GM18951 (cell line): ENCODE data around the gene UCKL1.

Experiments
- POLR2A ChIP-seq: IDR thresholded peaks from 4 replicates; pipeline ENCODE4 v1.6.1; 2011; ENCODE audit warnings: mild to moderate bottlenecking; ENCODE audit not compliant: insufficient read length, insufficient read depth; ENCODE audit errors: extremely low read depth
- in situ Hi-C: fragments of 300-500 bp; cut with MboI; formaldehyde crosslinking; loops from one replicate; pipeline ENCODE4 v1.12.0; 2022; ENCODE audit warnings: low sequenced_read_pairs, mixed read lengths, inconsistent platforms; ENCODE audit not compliant: unreplicated experiment

Gene UCKL1

DNA sequence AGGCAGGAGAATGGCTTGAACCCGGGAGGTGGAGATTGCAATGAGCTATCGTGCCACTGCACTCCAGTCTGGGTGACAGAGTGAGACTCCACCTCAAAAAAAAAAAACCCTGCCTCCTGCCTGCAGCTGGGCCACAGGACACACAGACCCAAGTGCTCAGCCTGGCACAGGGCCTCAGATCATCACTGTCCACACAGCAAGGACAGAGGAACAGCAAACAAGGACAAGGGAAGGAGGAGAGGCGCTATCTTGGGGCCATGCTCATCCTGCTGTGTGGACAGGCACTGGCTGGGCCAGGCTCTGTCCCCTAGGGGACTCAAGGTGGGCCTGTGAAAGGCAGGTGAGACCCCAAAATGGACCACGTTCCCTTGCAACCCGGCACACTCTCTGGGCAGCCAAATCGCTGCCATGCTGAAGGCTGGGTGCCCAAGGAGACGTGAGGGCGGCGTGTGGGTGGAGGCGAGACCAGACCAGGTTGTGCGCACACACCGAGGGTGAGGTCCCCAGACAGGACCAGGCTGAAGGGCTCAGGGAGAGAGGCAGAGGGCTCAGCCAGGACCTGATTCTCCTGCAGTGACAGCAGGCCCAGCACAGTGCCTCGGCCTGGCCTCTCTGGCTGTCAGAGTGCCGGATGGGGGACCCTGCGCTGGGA lies 9.1 kb downstream of the UCKL1 start:
- in situ Hi-C loops, result no loop called here
- no peak for TF ChIP-seq POLR2A

- in situ Hi-C loops, result no loop called here
- TF ChIP-seq POLR2A, result no peak
These were observed 10.0 kb downstream of the UCKL1 start for GRCh38 chr20:63945921-63946920.

GRCh38 chr20:63945031-63945658 lies 11.1 kb downstream of the UCKL1 start:
- TF ChIP-seq POLR2A, result no peak
- in situ Hi-C loops, result no loop called here

- in situ Hi-C loops, result no loop called here
- TF ChIP-seq POLR2A, result no peak
These were observed 11.9 kb downstream of the UCKL1 start for GRCh38 chr20:63944078-63944941.

- peak; percentile 1 for TF ChIP-seq POLR2A
These were observed 12.5 kb downstream of the UCKL1 start for GRCh38 chr20:63943808-63944077.

GRCh38 chr20:63942969-63943807 lies 13.0 kb downstream of the UCKL1 start:
- in situ Hi-C loops, result no loop called here
- TF ChIP-seq POLR2A, result peak; percentile 16

More at GRCh38 chr20:63943808-63944077, 12.5 kb downstream of the UCKL1 start:
- in situ Hi-C loops, result no loop called here

DNA sequence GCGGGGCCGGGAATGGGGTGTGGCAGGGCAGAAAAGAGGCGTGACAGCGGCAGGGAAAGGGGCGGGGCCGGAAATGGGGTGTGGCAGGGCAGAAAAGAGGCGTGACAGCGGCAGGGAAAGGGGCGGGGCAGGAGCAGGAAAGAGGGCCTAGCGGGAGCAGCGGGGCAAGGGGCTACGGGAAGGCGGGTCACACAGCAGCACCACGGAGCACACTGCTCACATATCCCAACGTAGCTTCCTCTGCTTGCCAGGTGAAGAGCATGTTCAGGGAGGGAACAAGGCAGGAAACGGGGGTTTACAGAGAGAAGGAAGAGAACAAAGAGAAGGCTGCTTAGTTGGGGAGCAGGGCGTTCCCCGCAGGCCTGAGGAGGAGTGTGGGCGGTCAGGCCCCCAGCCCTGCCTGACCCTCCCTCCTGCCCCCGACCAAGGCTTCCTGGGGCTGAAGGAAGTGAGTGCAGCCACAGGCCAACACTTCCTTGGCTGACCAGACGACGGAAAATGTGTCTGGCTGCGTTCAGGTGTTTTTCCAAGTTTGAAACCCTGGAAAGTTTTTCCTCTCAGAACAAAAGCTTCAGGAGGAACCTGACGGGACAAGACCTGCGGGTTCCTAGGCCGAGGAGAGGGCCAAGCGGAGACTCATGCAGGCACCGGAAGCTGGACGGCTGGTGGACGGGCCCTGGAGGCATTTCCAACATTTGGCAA lies 13.8 kb downstream of the UCKL1 start:
- in situ Hi-C loops, result no loop called here
- TF ChIP-seq POLR2A, result no peak

DNA sequence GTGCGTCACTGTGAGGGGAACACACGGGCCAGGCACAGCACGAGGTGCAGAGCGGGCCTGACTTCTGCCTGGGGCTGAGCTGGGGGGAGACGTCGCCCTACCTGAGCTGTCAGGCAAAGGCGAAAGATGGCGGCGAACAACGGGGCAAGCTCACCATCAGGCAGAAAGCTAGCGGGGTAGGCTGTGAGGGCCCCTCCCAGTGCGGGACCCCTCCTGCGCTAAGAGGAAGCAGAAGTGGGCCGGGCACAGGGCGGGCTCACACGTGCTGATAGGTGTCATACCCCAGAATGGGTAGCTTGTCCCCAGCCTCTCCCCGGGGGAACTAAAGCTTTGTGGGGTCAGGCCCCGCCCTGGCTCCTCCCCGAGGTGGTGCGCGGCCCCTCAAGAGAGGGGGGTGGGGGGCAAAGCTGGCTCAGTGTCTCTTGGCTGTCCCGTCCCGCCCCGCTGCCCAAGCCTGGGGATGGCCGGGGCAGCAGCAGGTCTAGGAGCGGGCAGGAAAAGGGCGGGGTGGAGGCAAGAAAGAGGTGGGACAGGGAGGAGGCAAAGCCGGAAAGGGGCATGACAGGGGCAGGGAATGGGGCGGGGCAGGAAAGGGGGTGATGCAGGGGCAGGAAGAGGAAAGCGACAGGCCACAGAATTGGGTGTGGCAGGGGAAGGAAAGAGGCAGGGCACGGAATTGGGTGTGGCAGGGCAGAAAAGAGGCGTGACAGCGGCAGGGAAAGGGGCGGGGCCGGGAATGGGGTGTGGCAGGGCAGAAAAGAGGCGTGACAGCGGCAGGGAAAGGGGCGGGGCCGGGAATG lies 14.7 kb downstream of the UCKL1 start:
- in situ Hi-C loops, result no loop called here
- TF ChIP-seq POLR2A, result no peak

DNA sequence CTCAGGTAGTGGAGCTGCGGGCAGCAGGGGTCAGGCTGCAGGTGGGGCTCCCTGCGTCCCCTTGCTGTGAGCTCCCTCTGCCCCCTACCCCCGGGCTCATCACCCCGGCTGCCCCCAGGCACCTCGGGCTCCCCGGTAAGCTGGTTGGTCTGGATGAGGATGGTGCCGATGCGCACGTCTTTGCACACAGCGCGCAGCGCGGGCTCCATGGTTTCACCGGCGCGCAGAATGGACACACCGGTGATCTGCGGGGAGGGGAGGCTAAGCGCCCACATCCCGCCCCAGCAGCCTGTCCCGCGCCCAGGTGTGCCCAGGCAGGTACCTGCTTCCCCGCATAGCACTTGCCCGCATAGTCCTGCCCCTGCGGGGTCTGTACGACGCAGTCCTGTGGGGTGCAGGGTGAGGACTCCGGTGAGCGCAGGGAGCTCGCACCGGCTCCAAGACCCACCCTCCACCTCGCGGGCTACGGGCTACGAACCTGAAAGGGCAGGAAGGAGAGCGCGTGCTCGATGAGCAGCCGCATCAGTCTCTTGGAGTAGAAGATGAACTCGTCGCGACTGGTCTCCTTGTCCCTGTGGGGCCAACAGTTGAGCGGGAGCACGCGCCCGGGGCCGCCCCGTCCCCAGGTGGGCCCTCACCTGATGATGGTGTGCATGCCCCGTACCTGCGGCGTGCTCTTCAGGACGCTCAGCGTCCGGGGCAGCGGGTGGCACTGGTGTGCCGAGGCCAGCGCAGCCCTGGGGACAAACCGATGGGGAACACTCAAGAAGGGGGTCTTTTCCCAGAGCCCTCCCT lies 15.5 kb downstream of the UCKL1 start:
- no peak for TF ChIP-seq POLR2A
- in situ Hi-C loops, result no loop called here

DNA sequence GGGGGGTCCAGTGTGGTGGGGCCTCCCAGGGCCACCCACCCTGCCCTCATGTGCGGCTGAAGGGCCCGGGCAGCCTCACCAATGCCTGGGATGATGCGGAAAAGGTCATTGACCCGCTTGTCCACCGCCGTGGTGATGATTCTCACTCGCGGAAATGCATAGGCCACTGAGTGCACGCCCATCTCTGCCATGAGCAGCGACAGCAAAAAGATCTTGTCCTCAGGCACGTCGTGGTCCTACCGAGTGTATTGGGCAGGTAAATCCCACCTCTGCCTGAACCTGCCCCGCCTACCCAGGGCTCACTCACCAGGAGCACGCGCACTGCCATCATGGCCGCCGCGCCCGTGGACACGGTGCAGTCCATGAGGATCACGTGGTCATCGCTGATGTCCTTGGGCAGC lies 16.1 kb downstream of the UCKL1 start:
- in situ Hi-C loops, result no loop called here
- no peak for TF ChIP-seq POLR2A
